ENCODE measurements around the gene ADCY1.

- TF ChIP-seq CTCF (IDR thresholded peaks at IDR 0.05), result no peak
- no peak for TF ChIP-seq EP300 (IDR thresholded peaks at IDR 0.05)
Measured at GRCh38 chr7:45720989-45721388, 146.8 kb downstream of the ADCY1 start.
